PC-9 (cell line): ENCODE data around the gene GNAQ. TPM values are rescaled to one million over a fixed set of nuclear protein-coding genes. Genes with fewer than 3 reads are reported as not detected.
A peak's percentile ranks its signal among the peaks of the same experiment; 100 is the strongest.

Experiments
- BruUV-seq: library from RNA; stranded (reverse); fragments of 400-500 nt; replicated peaks from 2 replicates; lab custom pipeline; 2021; lab: Mats Ljungman, UMichigan
- CTCF ChIA-PET: fragments of 300-600 bp; sonication (Branson Sonifier 250); formaldehyde crosslinking; loops from one replicate; lab custom pipeline; 2022; ENCODE audit warnings: antibody characterized with exemption; lab: Charles Lee
- POLR2A ChIA-PET: fragments of 300-600 bp; sonication (Branson Sonifier 250); formaldehyde crosslinking; loops from one replicate; lab custom pipeline; 2022; ENCODE audit warnings: antibody characterized with exemption; ENCODE audit not compliant: unreplicated experiment; lab: Charles Lee
- DNase-seq, 2 experiments: peaks; one replicate each; pipeline versions ENCODE4 v3.0.0 to v3.0.0-alpha.2; 2015 to 2022; ENCODE audit warnings: mixed read lengths in 1 of 2
- H2AFZ ChIP-seq: fragments of 200-600 bp; sonication (generic); 2 replicates; pipeline ENCODE4 v1.8.1; 2017; ENCODE audit warnings: antibody characterized with exemption
- H3F3A ChIP-seq: fragments of 200-600 bp; sonication (generic); 2 replicates; pipeline ENCODE4 v1.8.1; 2017; ENCODE audit warnings: antibody characterized with exemption, mild to moderate bottlenecking, low read depth; ENCODE audit not compliant: insufficient read depth
- H3K27ac ChIP-seq: fragments of 200-600 bp; sonication (generic); 2 replicates; pipeline ENCODE4 v1.6.1; 2016; ENCODE audit warnings: mixed run types
- H3K27me3 ChIP-seq: fragments of 200-600 bp; sonication (generic); 2 replicates; pipeline ENCODE4 v1.6.1; 2016; ENCODE audit warnings: low read depth, mixed run types; ENCODE audit not compliant: insufficient read depth
- H3K36me3 ChIP-seq: fragments of 200-600 bp; sonication (generic); 2 replicates; pipeline ENCODE4 v1.6.1; 2016; ENCODE audit warnings: low read depth, mixed run types
- H3K4me1 ChIP-seq: fragments of 200-600 bp; sonication (generic); replicated peaks from 2 replicates; pipeline ENCODE4 v1.6.1; 2016; ENCODE audit warnings: mixed run types; ENCODE audit not compliant: insufficient read depth
- H3K4me2 ChIP-seq: fragments of 200-600 bp; sonication (generic); 2 replicates; pipeline ENCODE4 v1.6.1; 2017; ENCODE audit warnings: mixed run types
- H3K4me3 ChIP-seq: fragments of 200-600 bp; sonication (generic); 2 replicates; pipeline ENCODE4 v1.6.1; 2016; ENCODE audit warnings: mixed run types
- H3K79me2 ChIP-seq: fragments of 200-600 bp; sonication (generic); 2 replicates; pipeline ENCODE4 v1.6.1; 2017; ENCODE audit warnings: low read depth, mixed run types
- H3K9me2 ChIP-seq: fragments of 200-600 bp; sonication (generic); 2 replicates; pipeline ENCODE4 v1.8.1; 2017; ENCODE audit warnings: mild to moderate bottlenecking; ENCODE audit not compliant: insufficient read depth
- H3K9me3 ChIP-seq: fragments of 200-600 bp; sonication (generic); 2 replicates; pipeline ENCODE4 v1.8.1; 2016; ENCODE audit warnings: low read depth; ENCODE audit not compliant: insufficient read depth
- H4K20me1 ChIP-seq: fragments of 200-600 bp; sonication (generic); 2 replicates; pipeline ENCODE4 v1.8.1; 2017; ENCODE audit not compliant: insufficient read depth
- CTCF ChIP-seq: fragments of 200-600 bp; sonication (generic); conservative IDR thresholded peaks from 2 replicates; pipeline ENCODE4 v1.6.1; 2017; ENCODE audit warnings: mixed run types, antibody characterized with exemption, mild to moderate bottlenecking, moderate library complexity
- EZH2 ChIP-seq: fragments of 200-600 bp; sonication (generic); IDR thresholded peaks from 2 replicates; pipeline ENCODE4 v1.8.0; 2017; ENCODE audit warnings: antibody characterized with exemption, low read depth
- intact Hi-C: fragments of 100-400 bp; cut with micrococcal nuclease; formaldehyde crosslinking; loops from one replicate; pipeline ENCODE4 v1.10.0; 2022; ENCODE audit not compliant: unreplicated experiment
- total RNA-seq: library from RNA; stranded (reverse); gene quantifications from 2 replicates; pipeline ENCODE4 v1.2.3, GENCODE V29; 2021

GNAQ gene
- total RNA-seq, 1 experiment from 2014 or later, result 51.6 TPM

- Histone ChIP-seq H3K79me2 (peaks cover 31% of the 10 kb centered on the region), H3K4me2 (no peak overlapping the region), H3F3A (peaks cover 17% of the 10 kb centered on the region; the same call in 1 of the 2 replicates), H3K4me3 (no peak overlapping the region), H3K4me1 (peaks cover 22% of the 10 kb centered on the region), H4K20me1 (peaks cover under 1% of the 10 kb centered on the region; the same call in 1 of the 2 replicates), H3K9me2 (no peaks in the 10 kb centered on the region), H3K9me3 (no peaks in the 10 kb centered on the region), H3K36me3 (no peaks in the 10 kb centered on the region), H2AFZ (no peak overlapping the region), H3K27ac (peak overlapping the region; percentile 51), H3K27me3 (no peaks in the 10 kb centered on the region)
- intact Hi-C loops, result loop anchor here (5.0 kb wide), 3 partner anchors 75 to 140 kb away; no protein-coding TSS in a partner anchor
- no peak for TF ChIP-seq EZH2
- no peak for TF ChIP-seq CTCF
- DNase-seq, result no peak
- no TSS peak for BruUV-seq
- CTCF ChIA-PET, result no interaction called here
- POLR2A ChIA-PET, result no interaction called here
Observed at GRCh38 chr9:77982581-77983319, 48.9 kb downstream of the GNAQ start.

GRCh38 chr9:77981907-77982306 is 49.7 kb downstream of the GNAQ start:
- CTCF ChIA-PET, result no interaction called here
- POLR2A ChIA-PET, result interaction anchor here (0.7 to 0.8 kb wide), 4 partner anchors 51 to 125 kb away, joined by 3 to 12 read pairs (median 6); no protein-coding TSS in a partner anchor
- no TSS peak for BruUV-seq

GRCh38 chr9:77981332-77981731 is 50.3 kb downstream of the GNAQ start:
- H3K79me2 ChIP-seq, result peaks cover 45% of the 10 kb centered on the region
- intact Hi-C loops, result loop anchor here (2.0 to 5.0 kb wide), 5 partner anchors 53 to 141 kb away; no protein-coding TSS in a partner anchor

More at GRCh38 chr9:77981907-77982306, 49.7 kb downstream of the GNAQ start:
- H3K27me3 ChIP-seq, result no peaks in the 10 kb centered on the region
- no peaks in the 10 kb centered on the region for H3K9me2 ChIP-seq
- H3K79me2 ChIP-seq, result peaks cover 39% of the 10 kb centered on the region
- no peaks in the 10 kb centered on the region; the same call in 1 of the 2 replicates for H4K20me1 ChIP-seq
- H3K4me2 ChIP-seq, result peak overlapping the region; percentile 58
- TF ChIP-seq EZH2, result no peak
- no peak for TF ChIP-seq CTCF
- peak overlapping the region; percentile 51 for H3K27ac ChIP-seq
- intact Hi-C loops, result loop anchor here (2.0 to 5.0 kb wide), 5 partner anchors 53 to 140 kb away; no protein-coding TSS in a partner anchor
- no peaks in the 10 kb centered on the region for H3K9me3 ChIP-seq
- peaks cover 26% of the 10 kb centered on the region for H3K4me1 ChIP-seq
- H3F3A ChIP-seq, result peaks cover 17% of the 10 kb centered on the region; the same call in 1 of the 2 replicates
- H3K4me3 ChIP-seq, result no peak overlapping the region
- no peak for DNase-seq
- no peak overlapping the region for H2AFZ ChIP-seq
- no peaks in the 10 kb centered on the region for H3K36me3 ChIP-seq

More at GRCh38 chr9:77981332-77981731, 50.3 kb downstream of the GNAQ start:
- peak overlapping the region; percentile 58 for H3K4me2 ChIP-seq
- peak; percentile 77 to 80 for DNase-seq
- no peak overlapping the region for H3K4me3 ChIP-seq
- H3K4me1 ChIP-seq, result peaks cover 26% of the 10 kb centered on the region
- no peaks in the 10 kb centered on the region for H3K9me3 ChIP-seq
- peak overlapping the region; percentile 51 for H3K27ac ChIP-seq
- ChIA-PET CTCF (no interaction called here), POLR2A (interaction anchor here (0.7 to 0.8 kb wide), 4 partner anchors 52 to 125 kb away, joined by 3 to 12 read pairs (median 6); no protein-coding TSS in a partner anchor)
- BruUV-seq, result no TSS peak
- TF ChIP-seq CTCF, result no peak
- no peak for TF ChIP-seq EZH2
- peaks cover 17% of the 10 kb centered on the region; the same call in 1 of the 2 replicates for H3F3A ChIP-seq
- H2AFZ ChIP-seq, result no peak overlapping the region
- H4K20me1 ChIP-seq, result no peaks in the 10 kb centered on the region; the same call in 1 of the 2 replicates
- H3K36me3 ChIP-seq, result no peaks in the 10 kb centered on the region
- no peaks in the 10 kb centered on the region for H3K27me3 ChIP-seq
- H3K9me2 ChIP-seq, result no peaks in the 10 kb centered on the region
